ENCODE measurements around the gene IL31RA. TPM values are rescaled to one million over a fixed set of nuclear protein-coding genes. Genes with fewer than 3 reads are reported as not detected.

IL31RA gene
- total and polyA plus RNA-seq, 4 experiments from 2014 or later = not detected

GRCh38 chr5:55924744-55925143 lies 73.6 kb downstream of the IL31RA start:
- Mint-ChIP-seq H3K4me1 (peaks cover 5 to 21% (median 10%) of the 10 kb centered on the region in 4 donors), H3K27ac (no peak overlapping the region), H3K36me3 (no peaks in the 10 kb centered on the region), H3K9me3 (peaks cover 0 to 2% (median 0%) of the 10 kb centered on the region in 8 donors), H3K4me3 (peak overlapping the region in 1 of 8 donors; percentile 18), H3K27me3 (no peaks in the 10 kb centered on the region)
- DNase-seq = no peak
- Histone ChIP-seq H3K27me3 (ENCODE audit: insufficient read depth, low read length) (no peaks in the 10 kb centered on the region), H3K4me3 (ENCODE audit: low read length in 2 of 2) (no peak overlapping the region), H3K9me3 (ENCODE audit: control insufficient read depth in 1 of 2, low read length in 2 of 2) (no peaks in the 10 kb centered on the region), H3K4me1 (ENCODE audit: insufficient read depth, low read length) (peaks cover 15% of the 10 kb centered on the region), H3K36me3 (ENCODE audit: insufficient read depth, low read length) (no peaks in the 10 kb centered on the region), H3K27ac (ENCODE audit: low read depth, low read length) (no peak overlapping the region)
- intact Hi-C loops (cut with micrococcal nuclease) = no loop called here
- ChIA-PET CTCF (ENCODE audit: partially characterized antibody) (interaction anchor here (1.0 to 3.2 kb wide), 2 partner anchors 10 to 12 kb away, joined by 3 to 21 read pairs; no protein-coding TSS in a partner anchor), POLR2A (ENCODE audit: partially characterized antibody) (no interaction called here)

- intact Hi-C loops (cut with micrococcal nuclease) = no loop called here
- Histone ChIP-seq H3K36me3 (ENCODE audit: insufficient read depth, low read length) (no peaks in the 10 kb centered on the region), H3K27me3 (ENCODE audit: insufficient read depth, low read length) (no peaks in the 10 kb centered on the region), H3K27ac (ENCODE audit: low read depth, low read length) (no peak overlapping the region), H3K4me3 (ENCODE audit: low read length in 2 of 2) (no peak overlapping the region), H3K9me3 (ENCODE audit: control insufficient read depth in 1 of 2, low read length in 2 of 2) (no peaks in the 10 kb centered on the region), H3K4me1 (ENCODE audit: insufficient read depth, low read length) (peaks cover 12% of the 10 kb centered on the region)
- DNase-seq = no peak
- Mint-ChIP-seq H3K36me3 (no peaks in the 10 kb centered on the region), H3K4me3 (peak overlapping the region in 1 of 8 donors; percentile 18), H3K27ac (no peak overlapping the region), H3K9me3 (peaks cover 0 to 2% (median 0%) of the 10 kb centered on the region in 8 donors), H3K4me1 (peaks cover 5 to 18% (median 9%) of the 10 kb centered on the region in 4 donors), H3K27me3 (no peaks in the 10 kb centered on the region)
- POLR2A ChIA-PET (ENCODE audit: partially characterized antibody) = no interaction called here
- CTCF ChIA-PET (ENCODE audit: partially characterized antibody) = interaction anchor here (1.0 to 3.2 kb wide), 2 partner anchors 9 to 11 kb away, joined by 3 to 21 read pairs; no protein-coding TSS in a partner anchor
Observed at GRCh38 chr5:55925181-55925580, 74.0 kb downstream of the IL31RA start.

- ChIA-PET POLR2A (ENCODE audit: partially characterized antibody) (no interaction called here), CTCF (ENCODE audit: partially characterized antibody) (interaction anchor here (3.2 kb wide), 1 partner anchor 11 kb away, joined by 21 read pairs; no protein-coding TSS in a partner anchor)
- Histone ChIP-seq H3K4me3 (ENCODE audit: low read length in 2 of 2) (no peak overlapping the region), H3K4me1 (ENCODE audit: insufficient read depth, low read length) (peaks cover 12% of the 10 kb centered on the region), H3K9me3 (ENCODE audit: control insufficient read depth in 1 of 2, low read length in 2 of 2) (no peaks in the 10 kb centered on the region), H3K27me3 (ENCODE audit: insufficient read depth, low read length) (no peaks in the 10 kb centered on the region), H3K27ac (ENCODE audit: low read depth, low read length) (no peak overlapping the region), H3K36me3 (ENCODE audit: insufficient read depth, low read length) (no peaks in the 10 kb centered on the region)
- Mint-ChIP-seq H3K9me3 (peaks cover 0 to 2% (median 0%) of the 10 kb centered on the region in 8 donors), H3K4me1 (peaks cover 5 to 17% (median 9%) of the 10 kb centered on the region in 4 donors), H3K36me3 (no peaks in the 10 kb centered on the region), H3K27me3 (no peaks in the 10 kb centered on the region), H3K4me3 (no peak overlapping the region), H3K27ac (no peak overlapping the region)
- DNase-seq = no peak
- intact Hi-C loops (cut with micrococcal nuclease) = no loop called here
Observed at GRCh38 chr5:55925712-55926111, 74.6 kb downstream of the IL31RA start.

- Histone ChIP-seq H3K27ac (ENCODE audit: low read depth, low read length) (no peak overlapping the region), H3K9me3 (ENCODE audit: control insufficient read depth in 1 of 2, low read length in 2 of 2) (no peaks in the 10 kb centered on the region), H3K27me3 (ENCODE audit: insufficient read depth, low read length) (no peaks in the 10 kb centered on the region), H3K4me1 (ENCODE audit: insufficient read depth, low read length) (peaks cover 12% of the 10 kb centered on the region), H3K4me3 (ENCODE audit: low read length in 2 of 2) (no peak overlapping the region), H3K36me3 (ENCODE audit: insufficient read depth, low read length) (no peaks in the 10 kb centered on the region)
- peaks cover 0 to 2% (median 0%) of the 10 kb centered on the region in 8 donors for H3K9me3 Mint-ChIP-seq
- H3K36me3 Mint-ChIP-seq = no peaks in the 10 kb centered on the region
- H3K4me3 Mint-ChIP-seq = no peak overlapping the region
- no peak for DNase-seq
- CTCF ChIA-PET (ENCODE audit: partially characterized antibody) = interaction anchor here (1.1 kb wide), 1 partner anchor 9 kb away, joined by 3 read pairs; no protein-coding TSS in a partner anchor
- peaks cover 5 to 17% (median 9%) of the 10 kb centered on the region in 4 donors for H3K4me1 Mint-ChIP-seq
- intact Hi-C loops (cut with micrococcal nuclease) = no loop called here
- no peak overlapping the region for H3K27ac Mint-ChIP-seq
- H3K27me3 Mint-ChIP-seq = no peaks in the 10 kb centered on the region
- POLR2A ChIA-PET (ENCODE audit: partially characterized antibody) = no interaction called here
Observed at GRCh38 chr5:55926476-55926875, 75.3 kb downstream of the IL31RA start.

GRCh38 chr5:55927861-55928655 lies 76.9 kb downstream of the IL31RA start:
- Mint-ChIP-seq H3K36me3 (no peaks in the 10 kb centered on the region), H3K9me3 (peaks cover 0 to 3% (median 0%) of the 10 kb centered on the region in 8 donors), H3K4me1 (peaks cover 5 to 16% (median 8%) of the 10 kb centered on the region in 4 donors), H3K27ac (no peak overlapping the region), H3K27me3 (no peaks in the 10 kb centered on the region), H3K4me3 (no peak overlapping the region)
- no peak overlapping the region for H3K4me3 ChIP-seq (ENCODE audit: low read length in 2 of 2)
- H3K27me3 ChIP-seq (ENCODE audit: insufficient read depth, low read length) = no peaks in the 10 kb centered on the region
- intact Hi-C loops (cut with micrococcal nuclease) = no loop called here
- H3K36me3 ChIP-seq (ENCODE audit: insufficient read depth, low read length) = no peaks in the 10 kb centered on the region
- CTCF ChIA-PET (ENCODE audit: partially characterized antibody) = no interaction called here
- no peak overlapping the region for H3K27ac ChIP-seq (ENCODE audit: low read depth, low read length)
- H3K9me3 ChIP-seq (ENCODE audit: control insufficient read depth in 1 of 2, low read length in 2 of 2) = no peaks in the 10 kb centered on the region
- POLR2A ChIA-PET (ENCODE audit: partially characterized antibody) = no interaction called here
- H3K4me1 ChIP-seq (ENCODE audit: insufficient read depth, low read length) = peaks cover 11% of the 10 kb centered on the region
- no peak for DNase-seq

- Histone ChIP-seq H3K9me3 (ENCODE audit: control insufficient read depth in 1 of 2, low read length in 2 of 2) (no peaks in the 10 kb centered on the region), H3K27ac (ENCODE audit: low read depth, low read length) (no peak overlapping the region), H3K4me1 (ENCODE audit: insufficient read depth, low read length) (no peaks in the 10 kb centered on the region), H3K4me3 (ENCODE audit: low read length in 2 of 2) (no peak overlapping the region), H3K36me3 (ENCODE audit: insufficient read depth, low read length) (no peaks in the 10 kb centered on the region), H3K27me3 (ENCODE audit: insufficient read depth, low read length) (no peaks in the 10 kb centered on the region)
- ChIA-PET POLR2A (ENCODE audit: partially characterized antibody) (no interaction called here), CTCF (ENCODE audit: partially characterized antibody) (interaction anchor here (1.0 kb wide), 1 partner anchor 10 kb away, joined by 3 read pairs; no protein-coding TSS in a partner anchor)
- H3K27me3 Mint-ChIP-seq = no peaks in the 10 kb centered on the region
- H3K4me1 Mint-ChIP-seq = peaks cover 0 to 6% (median 0%) of the 10 kb centered on the region in 4 donors
- DNase-seq = no peak
- no peak overlapping the region for H3K27ac Mint-ChIP-seq
- intact Hi-C loops (cut with micrococcal nuclease) = no loop called here
- no peak overlapping the region for H3K4me3 Mint-ChIP-seq
- no peaks in the 10 kb centered on the region for H3K36me3 Mint-ChIP-seq
- H3K9me3 Mint-ChIP-seq = peaks cover 0 to 3% (median 0%) of the 10 kb centered on the region in 8 donors
Observed at GRCh38 chr5:55929020-55929799, 78.1 kb downstream of the IL31RA start.

GRCh38 chr5:55932700-55933099 lies 81.5 kb downstream of the IL31RA start:
- no peaks in the 10 kb centered on the region for H3K4me1 ChIP-seq (ENCODE audit: insufficient read depth, low read length)
- no peaks in the 10 kb centered on the region for H3K36me3 ChIP-seq (ENCODE audit: insufficient read depth, low read length)
- H3K4me1 Mint-ChIP-seq = peaks cover 0 to 3% (median 2%) of the 10 kb centered on the region in 4 donors
- intact Hi-C loops (cut with micrococcal nuclease) = no loop called here
- H3K27me3 Mint-ChIP-seq = no peaks in the 10 kb centered on the region
- H3K9me3 ChIP-seq (ENCODE audit: control insufficient read depth in 1 of 2, low read length in 2 of 2) = no peaks in the 10 kb centered on the region
- H3K4me3 ChIP-seq (ENCODE audit: low read length in 2 of 2) = no peak overlapping the region
- peak overlapping the region in 2 of 7 donors; percentile 63 to 68 for H3K27ac Mint-ChIP-seq
- no peak for DNase-seq
- ChIA-PET CTCF (ENCODE audit: partially characterized antibody) (interaction anchor here (1.6 kb wide), 1 partner anchor 268 kb away, joined by 6 read pairs; no protein-coding TSS in a partner anchor), POLR2A (ENCODE audit: partially characterized antibody) (interaction anchor here (0.6 to 0.7 kb wide), 2 partner anchors 9 to 395 kb away, joined by 3 to 4 read pairs; no protein-coding TSS in a partner anchor)
- H3K27me3 ChIP-seq (ENCODE audit: insufficient read depth, low read length) = no peaks in the 10 kb centered on the region
- peaks cover 0 to 15% of the 10 kb centered on the region in 2 donors for H3K36me3 Mint-ChIP-seq
- H3K4me3 Mint-ChIP-seq = no peak overlapping the region
- H3K9me3 Mint-ChIP-seq = peaks cover 0 to 3% (median 0%) of the 10 kb centered on the region in 8 donors
- no peak overlapping the region for H3K27ac ChIP-seq (ENCODE audit: low read depth, low read length)
